Skeletal muscle tissue (tissue), 4 donors: ENCODE data around the gene LACTBL1. TPM values are rescaled to one million over a fixed set of nuclear protein-coding genes. Genes with fewer than 3 reads are reported as not detected.
"Not testable (repeated sequence)": the region's sequence is repeated elsewhere in the genome, so short reads cannot be mapped to it uniquely, and the experiment has no call there.

Experiments
- H3K27ac ChIP-seq: one replicate; pipeline ENCODE4 v1.7.0; 2013; ENCODE audit warnings: mild to moderate bottlenecking, low read depth, low read length, inconsistent platforms
- H3K27me3 ChIP-seq, 3 donors: one replicate each; pipeline ENCODE4 v1.7.0; 2013; ENCODE audit warnings: low read length in 3 of 3; ENCODE audit not compliant: control insufficient read depth in 3 of 3, insufficient read depth in 3 of 3
- H3K36me3 ChIP-seq, 3 donors: one replicate each; pipeline ENCODE4 v1.7.0; 2013; ENCODE audit warnings: low read length in 3 of 3; ENCODE audit not compliant: control insufficient read depth in 3 of 3, insufficient read depth in 3 of 3
- H3K4me1 ChIP-seq, 3 donors: one replicate each; pipeline ENCODE4 v1.7.0; 2013; ENCODE audit warnings: low read length in 3 of 3, mild to moderate bottlenecking in 3 of 3; ENCODE audit not compliant: control insufficient read depth in 3 of 3, insufficient read depth in 3 of 3
- H3K4me3 ChIP-seq, 3 donors: one replicate each; pipeline ENCODE4 v1.7.0; 2013; ENCODE audit warnings: low read length in 3 of 3
- H3K9ac ChIP-seq, 3 donors: one replicate each; pipeline ENCODE4 v1.7.0; 2013; ENCODE audit warnings: low read length in 3 of 3, mild to moderate bottlenecking in 3 of 3, moderate library complexity in 2 of 3, low read depth in 1 of 3
- H3K9me3 ChIP-seq, 3 donors: one replicate each; pipeline ENCODE4 v1.7.0; 2013; ENCODE audit warnings: low read length in 3 of 3; ENCODE audit not compliant: control insufficient read depth in 3 of 3
- total RNA-seq: library from RNA; depleted of rRNA; stranded (reverse); fragments of >200 nt; gene quantifications from one replicate; pipeline ENCODE4 v1.2.3, GENCODE V29; 2014
- donor health status: Osteomylitis.

Gene LACTBL1
- total RNA-seq, 1 donor from 2014 or later: not detected

DNA sequence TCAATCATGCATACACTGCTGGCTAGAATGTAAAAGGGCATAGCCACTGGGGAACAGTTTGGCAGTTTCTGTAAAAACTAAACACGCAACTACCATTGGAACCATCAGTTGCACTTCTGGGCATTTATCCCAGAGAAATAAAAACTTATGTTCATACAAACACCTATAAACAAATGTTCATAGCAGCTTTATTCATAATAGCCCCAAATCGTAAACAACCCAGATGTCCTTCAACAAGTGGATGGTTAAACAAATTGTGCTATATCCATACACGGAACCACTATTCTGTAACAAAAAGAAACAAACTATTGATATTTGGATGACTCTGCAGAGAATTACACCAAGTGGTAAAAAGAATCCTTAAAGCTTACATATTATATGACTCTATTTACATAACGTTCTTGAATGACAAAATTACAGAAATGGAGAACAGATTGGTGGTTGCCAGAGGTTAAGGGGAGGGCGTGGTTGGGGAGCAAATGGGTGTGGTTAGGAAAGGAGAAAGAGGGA is 22.8 kb downstream of the LACTBL1 start:
- Histone ChIP-seq H3K9ac (no peak overlapping the region), H3K9me3 (peaks cover 0 to 1% (median 0%) of the 10 kb centered on the region in 3 donors), H3K27me3 (peaks cover 26 to 31% (median 29%) of the 10 kb centered on the region in 3 donors), H3K36me3 (no peaks in the 10 kb centered on the region), H3K27ac (no peak overlapping the region), H3K4me1 (no peaks in the 10 kb centered on the region), H3K4me3 (no peak overlapping the region)

DNA sequence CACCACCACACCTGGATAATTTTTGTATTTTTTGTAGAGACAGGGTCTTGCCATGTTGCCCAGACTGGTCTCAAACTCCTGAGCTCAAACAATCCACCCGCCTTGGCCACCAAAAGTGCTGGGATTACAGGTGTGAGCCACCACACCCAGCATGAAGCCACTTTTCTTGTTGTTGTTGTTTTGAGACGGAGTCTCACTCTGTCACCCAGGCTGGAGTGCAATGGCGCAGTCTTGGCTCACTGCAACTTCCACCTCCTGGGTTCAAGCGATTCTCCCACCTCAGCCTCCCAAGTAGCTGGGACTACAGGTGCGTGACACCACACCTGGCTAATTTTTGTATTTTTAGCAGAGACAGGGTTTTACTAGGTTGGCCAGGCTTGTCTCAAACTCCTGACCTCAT is 27.5 kb downstream of the LACTBL1 start:
- H3K4me1 ChIP-seq, H3K27ac ChIP-seq, H3K9me3 ChIP-seq, H3K9ac ChIP-seq, H3K4me3 ChIP-seq, H3K36me3 ChIP-seq: not testable (repeated sequence)
- peaks cover 4 to 11% (median 4%) of the 10 kb centered on the region in 3 donors for H3K27me3 ChIP-seq

DNA sequence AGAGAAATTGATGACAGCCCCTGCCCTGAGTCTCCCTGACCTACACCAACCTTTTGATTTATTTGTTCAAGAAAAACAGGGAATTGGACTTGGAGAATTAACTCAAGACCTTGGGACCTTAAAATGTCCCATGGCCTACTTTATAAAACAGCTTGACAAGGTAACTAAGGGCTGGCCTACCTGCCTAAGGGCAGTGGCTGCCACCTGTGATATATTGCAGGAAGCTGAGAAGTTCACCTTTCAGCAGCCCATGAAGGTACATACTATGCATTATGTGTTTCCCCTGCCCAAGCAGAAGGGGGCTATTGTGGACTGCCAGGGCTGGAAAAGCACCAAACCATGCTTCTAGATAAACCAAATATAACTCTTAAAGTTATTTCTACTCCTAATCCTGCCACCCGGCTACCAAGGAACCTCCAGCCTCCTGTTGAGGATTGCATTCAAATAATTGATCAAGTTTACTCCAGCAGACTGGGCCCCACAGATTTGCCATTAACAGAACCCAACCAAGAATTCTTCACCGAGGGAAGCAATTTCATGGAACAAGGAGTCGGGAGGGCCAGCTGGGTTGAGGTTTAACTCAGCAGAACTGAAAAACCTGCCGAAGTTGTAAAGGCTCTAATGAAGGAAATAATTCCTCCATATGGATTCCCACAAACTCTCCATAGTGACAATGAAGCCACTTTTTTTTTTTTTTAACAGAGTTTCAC is 28.2 kb downstream of the LACTBL1 start:
- Histone ChIP-seq H3K36me3 (no peaks in the 10 kb centered on the region), H3K27me3 (peaks cover 4 to 11% (median 4%) of the 10 kb centered on the region in 3 donors), H3K27ac (no peak overlapping the region), H3K9me3 (peaks cover 0 to 4% (median 1%) of the 10 kb centered on the region in 3 donors), H3K4me3 (no peak overlapping the region), H3K9ac (no peak overlapping the region), H3K4me1 (no peaks in the 10 kb centered on the region)

DNA sequence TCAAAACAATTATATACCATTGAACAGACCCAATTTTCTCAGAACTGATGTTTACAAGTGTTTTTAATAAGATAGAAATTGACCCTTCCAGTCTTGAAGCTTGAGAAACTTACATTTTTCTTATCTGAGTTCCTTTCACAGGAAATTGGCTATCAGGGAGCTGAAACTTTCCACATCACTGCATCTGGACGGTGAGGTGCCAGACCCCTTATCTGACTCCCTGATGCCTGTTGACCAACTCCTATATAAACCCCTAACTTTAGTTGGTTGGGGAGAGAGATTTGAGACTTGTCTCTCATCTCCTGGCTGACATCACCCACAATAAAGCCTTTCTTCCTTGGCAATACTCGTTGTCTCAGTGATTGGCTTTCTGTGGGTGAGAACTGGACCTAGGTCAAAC is 31.4 kb downstream of the LACTBL1 start:
- Histone ChIP-seq H3K4me1 (no peaks in the 10 kb centered on the region), H3K36me3 (no peaks in the 10 kb centered on the region), H3K9ac (no peak overlapping the region), H3K27me3 (peaks cover 0 to 9% (median 4%) of the 10 kb centered on the region in 3 donors), H3K27ac (no peak overlapping the region), H3K4me3 (no peak overlapping the region), H3K9me3 (peaks cover 0 to 4% (median 0%) of the 10 kb centered on the region in 3 donors)

DNA sequence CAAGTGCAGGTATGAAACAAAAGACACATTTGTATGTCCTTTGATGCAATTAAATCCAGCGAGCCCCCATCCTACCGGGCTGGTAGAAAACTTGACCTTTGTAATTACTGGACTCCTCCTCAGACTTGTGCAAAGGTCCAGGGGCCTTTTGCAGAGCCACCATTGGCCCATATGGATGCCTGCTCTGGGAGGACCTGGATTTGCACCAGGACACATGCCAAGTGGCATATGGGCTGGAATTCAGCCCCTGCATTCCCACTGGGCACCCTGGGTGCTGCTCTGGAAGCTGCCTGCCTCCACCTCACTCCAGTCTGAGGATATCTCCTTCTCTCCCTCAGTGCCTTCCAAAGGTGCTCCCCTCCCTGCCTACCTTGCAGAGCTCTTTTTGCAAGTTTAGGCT is 36.0 kb downstream of the LACTBL1 start:
- Histone ChIP-seq H3K27me3 (no peaks in the 10 kb centered on the region), H3K36me3 (no peaks in the 10 kb centered on the region), H3K9me3 (peaks cover 0 to 2% (median 0%) of the 10 kb centered on the region in 3 donors), H3K27ac (no peak overlapping the region), H3K4me1 (no peaks in the 10 kb centered on the region), H3K4me3 (no peak overlapping the region), H3K9ac (no peak overlapping the region)

DNA sequence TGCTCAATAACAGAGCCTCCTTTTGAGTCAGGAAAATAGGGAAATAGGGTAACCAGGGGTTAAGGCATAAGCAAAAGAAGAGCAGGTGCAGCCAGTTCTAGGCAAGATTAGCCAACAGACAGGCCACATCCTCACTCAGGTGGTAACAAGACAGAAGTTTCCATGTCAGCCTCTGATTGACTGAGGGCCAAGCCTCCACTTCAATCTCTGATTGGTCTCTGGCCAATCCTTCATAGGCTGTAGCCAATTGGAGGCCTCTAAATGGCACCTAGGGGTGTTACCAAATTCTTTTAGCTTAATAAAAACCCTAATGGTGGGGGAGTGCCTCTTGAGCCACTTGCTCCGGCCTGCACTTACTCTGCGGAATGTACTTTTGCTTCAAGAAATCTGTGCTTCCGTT is 37.2 kb downstream of the LACTBL1 start:
- H3K36me3 ChIP-seq: no peaks in the 10 kb centered on the region
- H3K27me3 ChIP-seq: no peaks in the 10 kb centered on the region
- no peaks in the 10 kb centered on the region for H3K4me1 ChIP-seq
- no peak overlapping the region for H3K27ac ChIP-seq
- H3K9ac ChIP-seq: no peak overlapping the region
- H3K9me3 ChIP-seq: peaks cover 0 to 2% (median 0%) of the 10 kb centered on the region in 3 donors
- no peak overlapping the region for H3K4me3 ChIP-seq

DNA sequence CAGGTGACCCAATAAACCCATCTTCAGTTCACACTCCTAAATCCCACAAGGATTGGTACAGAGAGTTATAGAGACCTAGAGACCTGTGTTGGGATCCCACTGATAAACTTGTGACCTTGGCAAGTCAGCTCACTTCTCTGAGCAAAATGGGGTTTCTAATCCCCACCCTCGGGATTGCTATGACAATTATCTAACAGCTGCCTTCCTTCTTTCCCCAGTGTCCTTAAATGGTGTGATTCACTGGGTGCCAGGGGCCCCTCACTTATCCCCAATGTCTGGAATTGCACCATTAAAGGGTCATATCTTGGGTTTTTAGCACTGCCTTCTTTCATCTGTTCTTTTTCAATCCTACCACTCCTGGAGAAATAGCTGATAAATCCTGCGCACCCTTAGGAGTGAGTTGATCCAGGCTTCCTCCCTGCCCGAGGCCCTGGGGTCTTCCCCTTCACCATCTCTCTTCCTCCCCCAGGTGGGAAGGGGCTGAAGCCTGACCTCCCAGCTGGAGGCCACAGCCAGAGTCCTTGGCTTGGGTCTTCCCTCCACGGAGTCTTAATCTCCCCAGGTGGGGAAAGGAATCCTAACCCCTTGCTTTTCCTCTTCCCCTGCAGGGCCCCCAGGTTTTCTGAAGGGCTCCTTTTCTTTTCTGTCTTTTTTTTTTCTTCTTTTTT is 39.7 kb downstream of the LACTBL1 start:
- H3K4me3 ChIP-seq: no peak overlapping the region
- H3K9me3 ChIP-seq: no peaks in the 10 kb centered on the region
- no peak overlapping the region for H3K27ac ChIP-seq
- H3K27me3 ChIP-seq: peaks cover 0 to 5% (median 0%) of the 10 kb centered on the region in 3 donors
- no peak overlapping the region for H3K9ac ChIP-seq
- no peaks in the 10 kb centered on the region for H3K4me1 ChIP-seq
- no peaks in the 10 kb centered on the region for H3K36me3 ChIP-seq

DNA sequence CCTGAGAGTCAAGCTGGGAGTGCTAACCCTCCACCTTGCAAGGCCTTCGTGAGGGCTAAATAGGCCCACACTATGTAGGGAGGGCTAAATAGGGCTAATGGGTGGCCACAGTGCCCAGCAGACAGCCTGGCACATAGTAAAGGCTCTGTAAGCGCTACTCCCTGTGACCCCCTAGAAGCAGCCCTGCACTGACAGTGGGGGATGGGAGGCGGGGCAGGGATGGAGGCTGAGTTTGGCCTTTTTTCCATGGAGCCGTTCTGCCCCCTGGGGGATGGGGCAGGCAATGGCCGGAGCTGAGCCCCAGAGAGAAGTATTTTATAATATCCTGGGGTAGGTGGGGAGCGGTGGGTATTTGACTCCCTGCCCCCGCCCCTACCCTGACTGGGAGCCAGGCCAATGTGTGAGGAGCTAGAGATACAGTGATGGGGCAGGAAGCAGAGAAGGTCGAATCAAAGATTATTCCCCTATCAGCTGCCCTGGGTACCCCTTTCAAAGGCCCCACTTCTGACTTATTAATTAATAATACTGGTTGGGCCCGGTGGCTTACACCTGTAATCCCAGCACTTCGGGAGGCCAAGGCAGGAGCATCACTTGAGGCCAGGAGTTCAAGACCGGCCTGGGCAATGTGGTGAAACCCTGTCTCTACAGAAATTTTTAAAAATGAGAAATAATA is 42.3 kb downstream of the LACTBL1 start:
- no peak overlapping the region for H3K9ac ChIP-seq
- H3K4me3 ChIP-seq: no peak overlapping the region

DNA sequence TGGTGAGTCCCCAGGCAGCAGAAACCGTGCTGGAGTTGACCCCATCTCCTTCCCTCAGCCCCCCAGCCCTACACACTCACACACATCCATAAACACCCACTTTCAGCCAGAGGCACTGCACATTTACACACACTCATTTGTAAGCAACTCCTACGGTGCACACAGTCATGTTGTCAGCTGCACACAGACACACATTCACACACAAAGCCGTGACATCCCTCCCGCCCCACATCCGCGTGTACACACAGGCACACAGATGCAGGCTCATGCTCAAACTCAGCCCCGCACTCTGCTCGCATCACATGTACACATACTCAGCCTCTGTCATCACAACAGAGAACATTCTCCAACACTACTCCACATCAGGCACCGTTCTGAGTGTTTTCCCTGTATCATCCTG is 47.6 kb downstream of the LACTBL1 start:
- Histone ChIP-seq H3K36me3 (no peaks in the 10 kb centered on the region), H3K9ac (no peak overlapping the region), H3K27me3 (peaks cover 10 to 14% (median 11%) of the 10 kb centered on the region in 3 donors), H3K27ac (no peak overlapping the region), H3K4me3 (no peak overlapping the region), H3K4me1 (peaks cover 0 to 2% (median 0%) of the 10 kb centered on the region in 3 donors), H3K9me3 (no peaks in the 10 kb centered on the region)

More for the DNA sequence above, 42.3 kb downstream of the LACTBL1 start:
- no peaks in the 10 kb centered on the region for H3K36me3 ChIP-seq
- no peak overlapping the region for H3K27ac ChIP-seq
- H3K9me3 ChIP-seq: no peaks in the 10 kb centered on the region
- no peaks in the 10 kb centered on the region for H3K4me1 ChIP-seq
- H3K27me3 ChIP-seq: peaks cover 5 to 11% (median 6%) of the 10 kb centered on the region in 3 donors
